CD4-positive, CD25-positive, alpha-beta regulatory T cell (primary cell): ENCODE data around the gene TMEM131L. TPM values are rescaled to one million over a fixed set of nuclear protein-coding genes. Genes with fewer than 3 reads are reported as not detected.
"Not testable (repeated sequence)": the region's sequence is repeated elsewhere in the genome, so short reads cannot be mapped to it uniquely, and the experiment has no call there.

ENCODE experiments used
- ATAC-seq, 2 donors: fragments of 150-1000 bp; cut with Tn5 transposase; one replicate each; pipeline ENCODE4 v1.10.0; 2021; ENCODE audit warnings: low read depth in 2 of 2, moderate number of reproducible peaks in 2 of 2, moderate library complexity in 1 of 2
- DNase-seq, 3 donors: peaks; one replicate each; pipeline versions ENCODE4 v3.0.0 to v3.0.0-alpha.2; 2012 to 2022; ENCODE audit warnings: mixed read lengths in 1 of 3
- H3K27ac ChIP-seq: one replicate; pipeline ENCODE4 v1.7.0; 2013; ENCODE audit warnings: mild to moderate bottlenecking, low read length; ENCODE audit not compliant: insufficient read depth, poor library complexity, severe bottlenecking
- H3K27me3 ChIP-seq: one replicate; pipeline ENCODE4 v1.7.0; 2013; ENCODE audit warnings: low read length; ENCODE audit not compliant: control insufficient read depth, insufficient read depth
- H3K36me3 ChIP-seq: one replicate; pipeline ENCODE4 v1.7.0; 2013; ENCODE audit warnings: mild to moderate bottlenecking, low read length, moderate library complexity; ENCODE audit not compliant: control insufficient read depth, insufficient read depth
- H3K4me1 ChIP-seq: 2 replicates; pipeline ENCODE4 v1.7.0; 2013; ENCODE audit warnings: mild to moderate bottlenecking, low read length; ENCODE audit not compliant: insufficient read depth, control insufficient read depth, poor library complexity, severe bottlenecking
- H3K4me3 ChIP-seq: one replicate; pipeline ENCODE4 v1.7.0; 2013; ENCODE audit warnings: low read depth, mild to moderate bottlenecking, low read length, moderate library complexity
- H3K9me3 ChIP-seq, 2 experiments: 1 replicate in 1 of 2; 2 replicates in 1 of 2; pipeline ENCODE4 v1.7.0; 2013; ENCODE audit warnings: low read length in 2 of 2, mild to moderate bottlenecking in 1 of 2, moderate library complexity in 1 of 2; ENCODE audit not compliant: control insufficient read depth in 2 of 2
- H3K27ac Mint-ChIP-seq, 3 donors: one replicate each; pipeline ENCODE4 v1.8.0; 2020 to 2022; ENCODE audit warnings: mild to moderate bottlenecking in 3 of 3, mixed read lengths in 3 of 3, moderate library complexity in 2 of 3
- H3K27me3 Mint-ChIP-seq: one replicate; pipeline ENCODE4 v1.8.0; 2022; ENCODE audit warnings: mild to moderate bottlenecking, mixed read lengths
- H3K36me3 Mint-ChIP-seq: one replicate; pipeline ENCODE4 v1.8.0; 2020; ENCODE audit warnings: mixed read lengths
- H3K4me1 Mint-ChIP-seq, 4 donors: one replicate each; pipeline ENCODE4 v1.8.0; 2020 to 2022; ENCODE audit warnings: mixed read lengths in 4 of 4, mild to moderate bottlenecking in 1 of 4
- H3K4me3 Mint-ChIP-seq, 4 donors: one replicate each; pipeline ENCODE4 v1.8.0; 2020 to 2022; ENCODE audit warnings: mild to moderate bottlenecking in 4 of 4, mixed read lengths in 4 of 4, moderate library complexity in 3 of 4
- H3K9me3 Mint-ChIP-seq, 7 donors: one replicate each; pipeline ENCODE4 v1.8.0; 2020 to 2022; ENCODE audit warnings: mixed read lengths in 7 of 7, mild to moderate bottlenecking in 3 of 7, moderate library complexity in 2 of 7
- polyA plus RNA-seq, 4 donors: library from polyadenylated mRNA; unstranded; fragments of 300-500 nt; fragmentation: Illumina TruSeq; gene quantifications; one replicate each; pipeline ENCODE4 v1.2.3, GENCODE V29; 2021
- total RNA-seq: library from RNA; stranded (reverse); gene quantifications from one replicate; pipeline ENCODE4 v1.2.3, GENCODE V29; 2022

The TMEM131L gene
- total and polyA plus RNA-seq, 5 donors from 2014 or later, result 35.5 to 86.4 (median 44.1) TPM

GRCh38 chr4:153451145-153451544 is 15.0 kb upstream of the TMEM131L start:
- H3K4me3 ChIP-seq, H3K4me3 Mint-ChIP-seq, H3K9me3 ChIP-seq, ATAC-seq, H3K36me3 ChIP-seq, H3K27ac Mint-ChIP-seq, H3K27me3 Mint-ChIP-seq, DNase-seq, H3K27ac ChIP-seq, H3K27me3 ChIP-seq, H3K9me3 Mint-ChIP-seq, H3K36me3 Mint-ChIP-seq: not testable (repeated sequence)
- H3K4me1 ChIP-seq, result peaks cover 14% of the 10 kb centered on the region
- peaks cover 8 to 35% (median 18%) of the 10 kb centered on the region in 4 donors for H3K4me1 Mint-ChIP-seq

- ATAC-seq (no peak), DNase-seq (no peak)
- H3K4me3 ChIP-seq, result no peak overlapping the region
- H3K36me3 ChIP-seq, result no peaks in the 10 kb centered on the region
- Mint-ChIP-seq H3K4me3 (peak overlapping the region in 2 of 4 donors; percentile 5 to 43), H3K36me3 (no peaks in the 10 kb centered on the region), H3K27me3 (no peaks in the 10 kb centered on the region), H3K27ac (peak overlapping the region in 2 of 3 donors; percentile 36 to 43), H3K9me3 (peaks cover 0 to 1% (median 0%) of the 10 kb centered on the region in 7 donors), H3K4me1 (peaks cover 8 to 35% (median 18%) of the 10 kb centered on the region in 4 donors)
- peaks cover 14% of the 10 kb centered on the region for H3K4me1 ChIP-seq
- no peak overlapping the region for H3K27ac ChIP-seq
- H3K27me3 ChIP-seq, result no peaks in the 10 kb centered on the region
- H3K9me3 ChIP-seq, result no peaks in the 10 kb centered on the region
These were observed 14.1 kb upstream of the TMEM131L start for GRCh38 chr4:153451911-153452657.

- Mint-ChIP-seq H3K27ac (no peak overlapping the region), H3K9me3 (peaks cover 0 to 1% (median 0%) of the 10 kb centered on the region in 7 donors), H3K27me3 (peaks cover 6% of the 10 kb centered on the region), H3K4me1 (peaks cover 8 to 35% (median 18%) of the 10 kb centered on the region in 4 donors), H3K36me3 (no peaks in the 10 kb centered on the region), H3K4me3 (no peak overlapping the region)
- no peaks in the 10 kb centered on the region for H3K36me3 ChIP-seq
- no peaks in the 10 kb centered on the region for H3K9me3 ChIP-seq
- no peaks in the 10 kb centered on the region for H3K27me3 ChIP-seq
- H3K4me1 ChIP-seq, result peaks cover 14% of the 10 kb centered on the region
- H3K4me3 ChIP-seq, result no peak overlapping the region
- DNase-seq (no peak), ATAC-seq (no peak)
- no peak overlapping the region for H3K27ac ChIP-seq
These were observed 13.3 kb upstream of the TMEM131L start for GRCh38 chr4:153452658-153453378.

- Mint-ChIP-seq H3K4me3 (no peak overlapping the region), H3K27me3 (peaks cover 9% of the 10 kb centered on the region), H3K9me3 (peaks cover 0 to 1% (median 0%) of the 10 kb centered on the region in 7 donors), H3K36me3 (no peaks in the 10 kb centered on the region), H3K4me1 (peaks cover 8 to 35% (median 18%) of the 10 kb centered on the region in 4 donors), H3K27ac (no peak overlapping the region)
- Histone ChIP-seq H3K4me1 (peaks cover 14% of the 10 kb centered on the region), H3K36me3 (no peaks in the 10 kb centered on the region), H3K27me3 (no peaks in the 10 kb centered on the region), H3K9me3 (no peaks in the 10 kb centered on the region), H3K27ac (no peak overlapping the region), H3K4me3 (no peak overlapping the region)
- ATAC-seq, result no peak
- DNase-seq, result no peak
These were observed 12.8 kb upstream of the TMEM131L start for GRCh38 chr4:153453402-153453801.

- Histone ChIP-seq H3K4me1 (no peaks in the 10 kb centered on the region), H3K36me3 (no peaks in the 10 kb centered on the region), H3K27ac (no peak overlapping the region), H3K4me3 (no peak overlapping the region), H3K9me3 (no peaks in the 10 kb centered on the region), H3K27me3 (no peaks in the 10 kb centered on the region)
- Mint-ChIP-seq H3K9me3 (peaks cover 0 to 2% (median 0%) of the 10 kb centered on the region in 7 donors), H3K4me3 (no peak overlapping the region), H3K4me1 (peaks cover 0 to 9% (median 4%) of the 10 kb centered on the region in 4 donors), H3K36me3 (no peaks in the 10 kb centered on the region), H3K27ac (peak overlapping the region in 1 of 3 donors; percentile 10), H3K27me3 (peaks cover 9% of the 10 kb centered on the region)
- DNase-seq (no peak), ATAC-seq (no peak)
These were observed 7.2 kb upstream of the TMEM131L start for GRCh38 chr4:153458969-153459368.

GRCh38 chr4:153461549-153461948 is 4.6 kb upstream of the TMEM131L start:
- not testable (repeated sequence) for H3K4me3 Mint-ChIP-seq, H3K4me3 ChIP-seq, H3K9me3 Mint-ChIP-seq, H3K9me3 ChIP-seq, H3K27ac ChIP-seq, H3K36me3 Mint-ChIP-seq, H3K27ac Mint-ChIP-seq, H3K27me3 ChIP-seq, ATAC-seq, H3K36me3 ChIP-seq, DNase-seq, H3K27me3 Mint-ChIP-seq
- H3K4me1 Mint-ChIP-seq, result peaks cover 5 to 26% (median 14%) of the 10 kb centered on the region in 4 donors
- H3K4me1 ChIP-seq, result peaks cover 11% of the 10 kb centered on the region

GRCh38 chr4:153464068-153464467 is 2.1 kb upstream of the TMEM131L start:
- peak overlapping the region in 1 of 3 donors; percentile 32 for H3K27ac Mint-ChIP-seq
- no peak overlapping the region for H3K27ac ChIP-seq
- no peak for ATAC-seq

More at GRCh38 chr4:153464068-153464467, 2.1 kb upstream of the TMEM131L start:
- Histone ChIP-seq H3K36me3 (no peaks in the 10 kb centered on the region), H3K9me3 (no peaks in the 10 kb centered on the region), H3K27me3 (no peaks in the 10 kb centered on the region), H3K4me3 (no peak overlapping the region), H3K4me1 (peaks cover 26% of the 10 kb centered on the region)
- Mint-ChIP-seq H3K27me3 (peaks cover 4% of the 10 kb centered on the region), H3K4me3 (peak overlapping the region in 2 of 4 donors; percentile 86 to 87), H3K9me3 (peaks cover 0 to 2% (median 0%) of the 10 kb centered on the region in 7 donors), H3K4me1 (peaks cover 10 to 32% (median 22%) of the 10 kb centered on the region in 4 donors), H3K36me3 (peaks cover 7% of the 10 kb centered on the region)
- DNase-seq, result no peak
